ENCODE results near the gene MKRN2. TPM values are rescaled to one million over a fixed set of nuclear protein-coding genes. Genes with fewer than 3 reads are reported as not detected.

MKRN2 gene
- total RNA-seq, 4 donors from 2014 or later: 21.5 to 28.9 (median 23.6) TPM

- Histone ChIP-seq H3K27ac (no peak overlapping the region), H3K9me3 (no peaks in the 10 kb centered on the region), H3K36me3 (peaks cover 0 to 8% (median 0%) of the 10 kb centered on the region in 3 donors), H3K27me3 (no peaks in the 10 kb centered on the region), H3K4me1 (no peaks in the 10 kb centered on the region), H3K4me3 (no peak overlapping the region)
- DNase-seq: no peak
- TF ChIP-seq CTCF (IDR thresholded peaks at IDR 0.05) (no peak), POLR2A (IDR thresholded peaks at IDR 0.05) (no peak)
Observed at GRCh38 chr3:12513694-12514446, 43.0 kb upstream of the MKRN2 start.

- no peak overlapping the region for H3K4me3 ChIP-seq
- no peaks in the 10 kb centered on the region for H3K9me3 ChIP-seq
- no peaks in the 10 kb centered on the region for H3K36me3 ChIP-seq
- no peak overlapping the region for H3K27ac ChIP-seq
- H3K27me3 ChIP-seq: no peaks in the 10 kb centered on the region
- no peaks in the 10 kb centered on the region for H3K4me1 ChIP-seq
- TF ChIP-seq POLR2A (IDR thresholded peaks at IDR 0.05) (no peak), CTCF (IDR thresholded peaks at IDR 0.05) (no peak)
- DNase-seq: no peak
Observed at GRCh38 chr3:12515631-12516030, 41.3 kb upstream of the MKRN2 start.

- no peak overlapping the region for H3K4me3 ChIP-seq
- H3K36me3 ChIP-seq: no peaks in the 10 kb centered on the region
- DNase-seq: no peak
- no peaks in the 10 kb centered on the region for H3K27me3 ChIP-seq
- no peaks in the 10 kb centered on the region for H3K9me3 ChIP-seq
- TF ChIP-seq POLR2A (IDR thresholded peaks at IDR 0.05) (no peak), CTCF (IDR thresholded peaks at IDR 0.05) (no peak)
- no peak overlapping the region for H3K27ac ChIP-seq
- no peaks in the 10 kb centered on the region for H3K4me1 ChIP-seq
Observed at GRCh38 chr3:12516873-12517272, 40.0 kb upstream of the MKRN2 start.

- Histone ChIP-seq H3K4me3 (no peak overlapping the region), H3K27me3 (no peaks in the 10 kb centered on the region), H3K9me3 (no peaks in the 10 kb centered on the region), H3K27ac (no peak overlapping the region), H3K36me3 (peaks cover 0 to 6% (median 0%) of the 10 kb centered on the region in 3 donors), H3K4me1 (no peaks in the 10 kb centered on the region)
- no peak for DNase-seq
- TF ChIP-seq CTCF (IDR thresholded peaks at IDR 0.05) (no peak), POLR2A (IDR thresholded peaks at IDR 0.05) (no peak)
Observed at GRCh38 chr3:12518261-12519028, 38.4 kb upstream of the MKRN2 start.

- H3K27ac ChIP-seq: no peak overlapping the region
- peaks cover 0 to 9% (median 0%) of the 10 kb centered on the region in 3 donors for H3K36me3 ChIP-seq
- no peak for DNase-seq
- H3K27me3 ChIP-seq: no peaks in the 10 kb centered on the region
- no peaks in the 10 kb centered on the region for H3K4me1 ChIP-seq
- TF ChIP-seq CTCF (IDR thresholded peaks at IDR 0.05) (no peak), POLR2A (IDR thresholded peaks at IDR 0.05) (no peak)
- H3K4me3 ChIP-seq: no peak overlapping the region
- H3K9me3 ChIP-seq: no peaks in the 10 kb centered on the region
Observed at GRCh38 chr3:12521010-12521409, 35.9 kb upstream of the MKRN2 start.

All from Peyer's patch (tissue), 4 donors.